ENCODE results near the gene MPP3.

The MPP3 gene

GRCh38 chr17:43774304-43775250 lies 58.4 kb downstream of the MPP3 start:
- DNase-seq = no peak

- DNase-seq = peak in 11 of 56 donors; percentile 9 to 59 (median 24)
Measured at GRCh38 chr17:43772877-43773648, 59.9 kb downstream of the MPP3 start.

GRCh38 chr17:43771463-43771862 lies 61.5 kb downstream of the MPP3 start:
- DNase-seq = no peak

GRCh38 chr17:43770957-43771356 lies 62.0 kb downstream of the MPP3 start:
- DNase-seq = no peak

GRCh38 chr17:43769859-43770258 lies 63.1 kb downstream of the MPP3 start:
- DNase-seq = no peak

- DNase-seq = no peak
Measured at GRCh38 chr17:43769426-43769825, 63.5 kb downstream of the MPP3 start.

GRCh38 chr17:43768943-43769342 lies 64.0 kb downstream of the MPP3 start:
- no peak for DNase-seq

- peak in 25 of 56 donors; percentile 9 to 59 (median 28) for DNase-seq
Measured at GRCh38 chr17:43768382-43768781, 64.6 kb downstream of the MPP3 start.

GRCh38 chr17:43767713-43768059 lies 65.3 kb downstream of the MPP3 start:
- DNase-seq = no peak

GRCh38 chr17:43767053-43767712 lies 65.8 kb downstream of the MPP3 start:
- DNase-seq = no peak

GRCh38 chr17:43766413-43767052 lies 66.4 kb downstream of the MPP3 start:
- peak in 17 of 56 donors; percentile 7 to 79 (median 32) for DNase-seq

GRCh38 chr17:43760254-43760852 lies 72.6 kb downstream of the MPP3 start:
- DNase-seq = peak in 55 of 56 donors; percentile 24 to 96 (median 79)

- DNase-seq = no peak
Measured at GRCh38 chr17:43759836-43760235, 73.1 kb downstream of the MPP3 start.

- no peak for DNase-seq
Measured at GRCh38 chr17:43758497-43759174, 74.3 kb downstream of the MPP3 start, which contains the start of gene SOST. SOST (minus strand) TSS chr17:43758791; CDS start chr17:43758741, 50 bp downstream.

- DNase-seq = no peak
Measured at GRCh38 chr17:43758086-43758485, 74.9 kb downstream of the MPP3 start.

- no peak for DNase-seq
Measured at GRCh38 chr17:43757171-43757660, 75.7 kb downstream of the MPP3 start.

GRCh38 chr17:43756201-43756600 lies 76.7 kb downstream of the MPP3 start:
- DNase-seq = no peak

- peak in 1 of 56 donors; percentile 12 for DNase-seq
Measured at GRCh38 chr17:43755389-43755875, 77.5 kb downstream of the MPP3 start.

- DNase-seq = no peak
Measured at GRCh38 chr17:43754947-43755346, 78.0 kb downstream of the MPP3 start.

All from amygdala (tissue), 56 donors.